GM23338 (cell line): ENCODE data around the gene IFI6. TPM values are rescaled to one million over a fixed set of nuclear protein-coding genes. Genes with fewer than 3 reads are reported as not detected.
"Not testable (repeated sequence)": the region's sequence is repeated elsewhere in the genome, so short reads cannot be mapped to it uniquely, and the experiment has no call there.

Experiments used
- ATAC-seq: fragments of 200-7000 bp; cut with Tn5 transposase; 3 replicates; pipeline ENCODE4 v1.9.1; 2020
- DNase-seq: peaks from one replicate; pipeline ENCODE4 v3.0.0-alpha.2; 2015; ENCODE audit warnings: low spot score
- H2AFZ ChIP-seq: fragments of 200-600 bp; sonication (generic); 2 replicates; pipeline ENCODE4 v1.8.0; 2016; ENCODE audit warnings: antibody characterized with exemption, mild to moderate bottlenecking, moderate library complexity
- H3F3A ChIP-seq: fragments of 200-600 bp; sonication (generic); replicated peaks from 2 replicates; pipeline ENCODE4 v1.8.0; 2017; ENCODE audit warnings: antibody characterized with exemption, mixed run types, low read depth
- H3K27ac ChIP-seq: fragments of 200-600 bp; sonication (generic); 2 replicates; pipeline ENCODE4 v1.6.1; 2016; ENCODE audit warnings: low read depth
- H3K27me3 ChIP-seq: fragments of 200-600 bp; sonication (generic); 2 replicates; pipeline ENCODE4 v1.8.0; 2016; ENCODE audit warnings: mild to moderate bottlenecking, mixed run types, moderate library complexity; ENCODE audit not compliant: insufficient read depth
- H3K36me3 ChIP-seq: fragments of 200-600 bp; sonication (generic); 2 replicates; pipeline ENCODE4 v1.8.0; 2016; ENCODE audit warnings: mild to moderate bottlenecking; ENCODE audit not compliant: insufficient read depth
- H3K4me1 ChIP-seq: fragments of 200-600 bp; sonication (generic); 2 replicates; pipeline ENCODE4 v1.8.0; 2016; ENCODE audit warnings: mild to moderate bottlenecking, moderate library complexity; ENCODE audit not compliant: insufficient read depth
- H3K4me2 ChIP-seq: fragments of 200-600 bp; sonication (generic); 2 replicates; pipeline ENCODE4 v1.7.1; 2017; ENCODE audit warnings: mixed run types
- H3K4me3 ChIP-seq: fragments of 200-600 bp; sonication (generic); 2 replicates; pipeline ENCODE4 v1.6.1; 2016; ENCODE audit warnings: mixed run types
- H3K79me2 ChIP-seq: fragments of 200-600 bp; sonication (generic); replicated peaks from 2 replicates; pipeline ENCODE4 v1.8.0; 2017; ENCODE audit warnings: mild to moderate bottlenecking; ENCODE audit not compliant: insufficient read depth
- H3K9me2 ChIP-seq: fragments of 200-600 bp; sonication (generic); 2 replicates; pipeline ENCODE4 v1.8.0; 2017; ENCODE audit not compliant: insufficient read depth
- H4K20me1 ChIP-seq: fragments of 200-600 bp; sonication (generic); replicated peaks from 2 replicates; pipeline ENCODE4 v1.8.0; 2017; ENCODE audit warnings: mild to moderate bottlenecking; ENCODE audit not compliant: insufficient read depth
- H3K27ac Mint-ChIP-seq: 2 replicates; pipeline ENCODE4 v1.8.0; 2020; ENCODE audit warnings: inconsistent platforms, mild to moderate bottlenecking, moderate library complexity, mixed read lengths
- H3K27me3 Mint-ChIP-seq: 3 replicates; pipeline ENCODE4 v1.8.0; 2022; ENCODE audit warnings: low read depth, mild to moderate bottlenecking, moderate library complexity, mixed read lengths, inconsistent platforms; ENCODE audit not compliant: insufficient read depth, poor library complexity
- H3K36me3 Mint-ChIP-seq: 3 replicates; pipeline ENCODE4 v1.8.0; 2021; ENCODE audit warnings: low read depth, mild to moderate bottlenecking, inconsistent platforms, moderate library complexity, mixed read lengths
- H3K4me1 Mint-ChIP-seq: 3 replicates; pipeline ENCODE4 v1.8.0; 2020; ENCODE audit warnings: mild to moderate bottlenecking, inconsistent platforms, mixed read lengths
- H3K4me3 Mint-ChIP-seq: 3 replicates; pipeline ENCODE4 v1.8.0; 2021; ENCODE audit warnings: moderate library complexity, mild to moderate bottlenecking, inconsistent platforms, mixed read lengths
- H3K9me3 Mint-ChIP-seq: 3 replicates; pipeline ENCODE4 v1.8.0; 2020; ENCODE audit warnings: moderate library complexity, mild to moderate bottlenecking, inconsistent platforms, mixed read lengths
- CREB1 ChIP-seq: fragments of 250-450 bp; sonication (Bioruptor Pico); IDR thresholded peaks from 2 replicates; pipeline ENCODE4 v1.5.0; 2020; ENCODE audit warnings: low read depth, mild to moderate bottlenecking, moderate library complexity
- ETS1 ChIP-seq: IDR thresholded peaks from 2 replicates; pipeline ENCODE4 v1.6.1; 2016; ENCODE audit warnings: antibody characterized with exemption
- EZH2phosphoT487 ChIP-seq: fragments of 200-600 bp; sonication (generic); IDR thresholded peaks from one replicate; pipeline ENCODE4 v1.8.1; 2018; ENCODE audit warnings: antibody characterized with exemption; ENCODE audit not compliant: unreplicated experiment
- JUNB ChIP-seq: IDR thresholded peaks from one replicate; pipeline ENCODE4 v1.6.1; 2016; ENCODE audit warnings: antibody characterized with exemption; ENCODE audit not compliant: unreplicated experiment
- NANOG ChIP-seq: IDR thresholded peaks from 2 replicates; pipeline ENCODE4 v1.6.1; 2016; ENCODE audit warnings: antibody characterized with exemption, borderline replicate concordance
- POLR2AphosphoS5 ChIP-seq: IDR thresholded peaks from 2 replicates; pipeline ENCODE4 v1.6.1; 2016; ENCODE audit warnings: antibody characterized with exemption, low read depth
- STAT1 ChIP-seq: IDR thresholded peaks from one replicate; pipeline ENCODE4 v1.6.1; 2016; ENCODE audit warnings: antibody characterized with exemption; ENCODE audit not compliant: unreplicated experiment
- ZNF114 ChIP-seq: fragments of 250-450 bp; sonication (Bioruptor Pico); IDR thresholded peaks from 2 replicates; pipeline ENCODE4 v1.5.0; 2020; ENCODE audit warnings: mild to moderate bottlenecking, moderate library complexity
- ZNF331 ChIP-seq: fragments of 250-450 bp; sonication (Bioruptor Pico); IDR thresholded peaks from 2 replicates; pipeline ENCODE4 v1.5.0; 2020; ENCODE audit warnings: low read depth, mild to moderate bottlenecking, moderate library complexity
- ZNF462 ChIP-seq: fragments of 250-450 bp; sonication (Bioruptor Pico); IDR thresholded peaks from 2 replicates; pipeline ENCODE4 v1.5.0; 2020; ENCODE audit warnings: mild to moderate bottlenecking, moderate library complexity
- polyA plus RNA-seq: library from polyadenylated mRNA; unstranded; fragments of >200 nt; fragmentation: Nextera tagmentation; extraction: Ambion mirVana; gene quantifications from 2 replicates; pipeline ENCODE4 v1.2.1, GENCODE V29; 2016
- total RNA-seq: library from RNA; depleted of rRNA; stranded (reverse); fragments of >200 nt; shearing (Covaris generic); gene quantifications from 2 replicates; pipeline ENCODE4 v1.2.3, GENCODE V29; 2014

IFI6 gene
- total and polyA plus RNA-seq, 2 experiments from 2014 or later: 6.3 to 16.0 TPM

- no peaks in the 10 kb centered on the region for H3F3A ChIP-seq
- H3K4me3 Mint-ChIP-seq: no peak overlapping the region
- no peak overlapping the region for H2AFZ ChIP-seq
- H3K4me3 ChIP-seq: no peak overlapping the region
- H3K9me3 Mint-ChIP-seq: peaks cover 24% of the 10 kb centered on the region; the same call in 2 of the 3 replicates
- H3K79me2 ChIP-seq: no peaks in the 10 kb centered on the region
- peak; percentile 36 for DNase-seq
- no peaks in the 10 kb centered on the region for H3K4me1 Mint-ChIP-seq
- H3K27ac Mint-ChIP-seq: no peak overlapping the region
- peaks cover 5% of the 10 kb centered on the region for H3K27me3 Mint-ChIP-seq
- no peak overlapping the region for H3K27ac ChIP-seq
- no peak for TF ChIP-seq ETS1
- TF ChIP-seq NANOG: no peak
- ATAC-seq: peak; percentile 34; the same call in 2 of the 3 replicates
- peaks cover 7% of the 10 kb centered on the region; the same call in 2 of the 3 replicates for H3K36me3 Mint-ChIP-seq
- H3K9me2 ChIP-seq: no peaks in the 10 kb centered on the region
- no peaks in the 10 kb centered on the region for H4K20me1 ChIP-seq
- H3K4me1 ChIP-seq: no peaks in the 10 kb centered on the region
- H3K27me3 ChIP-seq: no peaks in the 10 kb centered on the region
- H3K36me3 ChIP-seq: 0 out of 2 replicates have a peak, but pooled peaks cover 3% of the 10 kb centered on the region
- H3K4me2 ChIP-seq: no peak overlapping the region
Measured at GRCh38 chr1:27704958-27705357, 33.0 kb upstream of the IFI6 start.

DNA sequence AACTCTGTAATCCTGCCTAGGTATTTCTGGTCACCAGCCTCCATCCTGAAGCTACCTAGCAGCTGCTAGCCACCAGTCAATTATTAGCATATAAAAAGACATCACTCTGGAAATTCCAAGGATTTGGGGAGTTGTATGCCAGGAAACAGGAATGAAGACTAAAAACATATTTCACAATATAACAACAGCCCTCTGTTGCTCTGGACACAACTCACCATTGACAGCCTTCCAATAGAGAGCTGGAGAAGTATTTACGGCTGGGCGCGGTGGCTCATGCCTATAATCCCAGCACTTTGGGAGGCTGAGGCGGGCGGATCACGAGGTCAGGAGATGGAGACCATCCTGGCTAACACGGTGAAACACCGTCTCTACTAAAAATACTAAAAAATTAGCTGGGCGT lies 24.8 kb upstream of the IFI6 start:
- H3K36me3 Mint-ChIP-seq, ATAC-seq, H3K27ac ChIP-seq, H3K79me2 ChIP-seq, H3K4me3 ChIP-seq, H3K27ac Mint-ChIP-seq, H3K4me3 Mint-ChIP-seq, H3F3A ChIP-seq, H3K4me1 Mint-ChIP-seq, H3K27me3 Mint-ChIP-seq, H3K4me1 ChIP-seq, H3K9me2 ChIP-seq, H4K20me1 ChIP-seq, H3K27me3 ChIP-seq, H3K36me3 ChIP-seq: not testable (repeated sequence)
- peaks cover 12% of the 10 kb centered on the region; the same call in 2 of the 3 replicates for H3K9me3 Mint-ChIP-seq
- DNase-seq: peak; percentile 7
- H3K4me2 ChIP-seq: 0 out of 2 replicates have a peak overlapping the region, but pooled peaks have one; percentile 1
- H2AFZ ChIP-seq: 0 out of 2 replicates have a peak overlapping the region, but pooled peaks have one; percentile 84

GRCh38 chr1:27690183-27690582 lies 18.2 kb upstream of the IFI6 start:
- Histone ChIP-seq H3K79me2 (no peaks in the 10 kb centered on the region), H3K4me1 (peaks cover 6% of the 10 kb centered on the region), H3K9me2 (no peaks in the 10 kb centered on the region), H3K36me3 (no peaks in the 10 kb centered on the region), H3K27ac (no peak overlapping the region), H3K4me3 (no peak overlapping the region), H4K20me1 (no peaks in the 10 kb centered on the region), H3K27me3 (no peaks in the 10 kb centered on the region), H3K4me2 (peak overlapping the region; percentile 36; the same call in 1 of the 2 replicates), H3F3A (no peaks in the 10 kb centered on the region), H2AFZ (peak overlapping the region; percentile 35; the same call in 1 of the 2 replicates)
- peaks cover 22% of the 10 kb centered on the region; the same call in 2 of the 3 replicates for H3K9me3 Mint-ChIP-seq
- peaks cover 7% of the 10 kb centered on the region for H3K36me3 Mint-ChIP-seq
- H3K27ac Mint-ChIP-seq: 0 out of 2 replicates have a peak overlapping the region, but pooled peaks have one; percentile 6
- ATAC-seq: peak; percentile 55
- DNase-seq: peak; percentile 52
- H3K4me1 Mint-ChIP-seq: peaks cover 13% of the 10 kb centered on the region
- H3K4me3 Mint-ChIP-seq: no peak overlapping the region
- H3K27me3 Mint-ChIP-seq: peaks cover 7% of the 10 kb centered on the region
- TF ChIP-seq JUNB (no peak), ZNF462 (CRISPR knock-in tag) (no peak), CREB1 (CRISPR knock-in tag) (no peak), POLR2AphosphoS5 (no peak), EZH2phosphoT487 (no peak), ZNF331 (CRISPR knock-in tag) (no peak), ZNF114 (no peak), STAT1 (no peak)
